ENCODE results near the gene RALGPS1.

RALGPS1 gene

DNA sequence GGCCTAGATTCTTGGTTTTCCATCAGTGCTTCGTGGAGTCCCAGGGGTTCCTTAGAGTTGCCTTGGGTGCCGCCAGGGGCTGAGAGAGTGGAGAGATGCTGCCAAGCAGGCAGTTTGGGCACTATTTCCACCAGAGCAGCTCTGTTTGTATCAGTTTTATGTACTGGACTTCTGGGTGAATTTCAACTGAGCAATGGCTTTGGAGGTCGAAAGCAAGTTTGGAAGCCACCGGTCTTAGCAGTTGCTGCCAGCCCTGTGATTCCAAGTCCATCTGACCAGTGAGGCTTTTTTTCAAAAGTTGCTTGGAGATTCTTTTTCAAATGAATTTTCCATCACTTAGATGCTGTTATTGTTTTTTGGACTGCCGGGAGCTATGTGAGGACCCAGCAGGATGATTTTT, 139.4 kb downstream of the RALGPS1 start:
- no peak for DNase-seq (ENCODE audit: low read depth)

DNA sequence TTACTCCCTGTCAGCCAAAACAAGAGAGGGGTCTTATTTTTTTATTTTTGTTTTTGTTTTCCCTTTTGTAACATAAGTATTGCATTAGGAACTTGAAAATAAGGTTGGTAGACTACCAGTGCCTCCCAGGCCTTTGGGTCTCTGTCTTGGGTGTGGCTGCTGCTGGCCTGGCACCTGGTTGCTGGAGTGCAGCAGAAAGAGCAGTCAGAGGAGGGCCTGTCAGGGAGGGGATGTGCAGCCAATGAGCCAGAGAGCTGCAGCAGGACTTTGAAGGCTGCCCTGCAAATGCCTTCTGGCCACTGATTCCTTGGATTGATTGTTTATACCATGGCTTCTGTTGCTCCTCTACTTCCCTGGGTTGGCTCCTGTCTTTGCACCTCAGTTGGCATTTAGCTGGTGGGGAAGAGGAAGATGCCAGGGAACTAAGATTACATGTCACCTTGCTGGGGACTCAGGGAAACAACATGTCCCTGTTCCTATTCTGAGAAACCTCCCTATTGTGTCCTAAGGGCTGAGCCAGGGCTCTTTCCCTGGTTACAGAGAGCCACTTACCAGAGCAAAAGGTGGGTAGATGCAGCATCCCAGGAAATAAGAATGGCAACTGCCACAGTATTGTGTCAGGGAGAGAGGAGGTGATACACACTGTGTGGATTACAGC, 141.3 kb downstream of the RALGPS1 start:
- no peak for DNase-seq (ENCODE audit: low read depth)

DNA sequence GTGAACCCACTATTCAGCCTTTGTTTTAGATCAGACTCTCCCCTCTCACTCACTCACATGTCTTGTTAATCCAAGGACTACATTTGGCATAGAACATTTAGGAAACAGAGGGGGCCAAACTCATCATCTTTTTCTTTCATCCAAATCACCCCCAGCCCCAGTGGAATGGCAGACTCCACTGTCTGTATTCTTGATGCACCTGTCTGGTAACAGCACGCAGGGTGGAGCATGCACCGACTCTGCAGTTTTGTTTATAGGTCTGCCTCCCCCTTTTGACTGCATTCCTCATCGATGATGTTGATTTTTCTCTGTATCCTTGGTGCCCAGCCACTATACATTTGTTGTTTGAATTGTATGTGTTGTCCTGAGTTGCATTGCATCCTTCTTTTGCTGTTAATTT, 141.9 kb downstream of the RALGPS1 start:
- no peak for DNase-seq (ENCODE audit: low read depth)

DNA sequence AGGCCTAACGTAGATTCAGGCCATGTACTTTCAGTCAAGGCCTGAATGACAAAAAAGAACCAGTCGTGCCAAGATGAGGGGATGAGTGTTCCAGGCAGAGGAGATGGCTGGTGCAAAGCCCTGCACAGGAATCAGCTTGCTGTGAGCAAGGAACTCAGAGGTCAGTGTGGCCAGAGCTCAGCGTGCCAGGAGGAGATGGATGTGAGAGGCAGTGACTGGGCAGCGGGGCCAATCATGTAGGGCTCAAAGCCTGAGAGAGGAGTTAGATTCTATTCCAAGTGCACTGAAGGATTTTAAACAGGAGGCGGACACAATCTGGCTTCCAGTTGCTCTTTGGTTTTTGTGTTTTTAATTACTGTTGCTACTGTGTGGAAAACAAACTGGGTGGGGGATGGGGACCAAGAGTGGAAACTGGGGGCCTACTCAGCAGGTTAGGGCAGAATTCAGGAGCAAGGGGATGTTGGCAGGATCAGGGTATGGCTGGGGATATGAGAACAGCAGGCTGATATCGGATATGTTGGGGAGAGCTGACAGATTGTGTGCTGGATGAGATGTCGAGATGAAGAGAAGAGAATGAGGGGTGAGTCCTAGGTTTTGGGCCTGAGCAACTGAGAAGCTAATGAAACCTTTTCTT, 143.5 kb downstream of the RALGPS1 start:
- DNase-seq (ENCODE audit: low read depth), result no peak

DNA sequence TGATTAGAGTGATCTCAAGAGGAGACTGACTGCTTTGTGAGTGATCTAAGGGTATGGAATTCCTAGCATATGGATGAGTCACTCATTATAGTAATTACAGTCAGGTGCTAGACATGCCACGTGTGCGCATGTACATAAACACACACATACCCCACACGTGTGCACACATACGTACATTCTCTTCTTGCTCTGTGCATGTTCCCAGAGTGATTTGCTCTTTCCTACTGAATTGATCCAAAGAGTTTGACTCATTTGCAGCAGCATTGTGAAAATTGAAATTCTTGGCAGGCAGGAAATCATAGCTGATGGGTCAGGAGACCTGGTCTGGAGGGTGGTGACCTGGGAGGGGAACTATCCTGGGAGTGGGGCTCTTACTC, 144.1 kb downstream of the RALGPS1 start:
- no peak for DNase-seq (ENCODE audit: low read depth)

DNA sequence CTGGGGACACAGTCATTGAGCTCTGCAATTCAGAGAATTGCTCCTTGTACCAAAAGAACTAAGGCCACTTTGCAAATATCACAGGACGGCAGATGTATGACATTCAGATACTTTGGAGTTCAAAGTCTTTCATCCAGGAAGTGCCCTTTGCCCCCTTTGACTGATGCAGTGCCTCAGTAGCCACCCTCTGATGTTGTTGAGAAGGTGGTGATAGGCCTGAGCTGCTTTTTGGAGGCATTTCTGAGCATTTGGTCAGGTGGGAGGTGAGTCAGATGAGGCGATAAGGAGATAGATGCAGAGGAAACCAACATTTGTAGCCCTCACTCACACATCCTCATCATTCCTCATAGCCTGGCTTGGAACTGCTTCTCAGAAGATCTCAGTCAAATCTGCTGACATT, 144.4 kb downstream of the RALGPS1 start:
- DNase-seq (ENCODE audit: low read depth), result no peak

DNA sequence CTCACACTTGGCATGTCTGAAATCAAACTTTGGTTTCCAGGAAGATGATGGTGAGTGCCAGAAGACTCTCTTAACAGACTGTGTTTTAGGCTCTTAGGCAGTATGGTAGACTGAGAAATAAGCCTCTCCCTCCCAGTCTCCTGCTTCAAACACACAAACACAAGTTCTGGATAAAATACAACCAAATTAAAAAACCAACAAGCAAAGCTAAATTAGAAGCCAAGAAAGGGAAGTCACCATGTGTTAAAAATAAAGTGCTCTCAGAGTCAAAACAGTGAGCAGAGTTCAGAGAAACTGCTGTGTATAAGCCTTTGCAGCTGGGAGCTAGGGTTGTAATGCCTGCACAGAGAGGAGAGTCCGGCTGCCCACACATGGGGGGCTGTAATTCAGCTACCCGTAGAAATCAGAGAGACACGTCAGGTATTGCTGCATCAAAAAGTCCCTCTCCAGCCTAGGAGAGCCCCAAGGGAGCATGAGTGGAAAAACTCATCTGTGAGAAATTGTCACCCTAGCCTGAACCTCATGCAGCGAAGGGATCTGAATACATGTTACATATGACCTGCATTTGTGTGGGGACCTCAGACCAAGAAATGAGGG, 145.3 kb downstream of the RALGPS1 start:
- DNase-seq (ENCODE audit: low read depth), result no peak

DNA sequence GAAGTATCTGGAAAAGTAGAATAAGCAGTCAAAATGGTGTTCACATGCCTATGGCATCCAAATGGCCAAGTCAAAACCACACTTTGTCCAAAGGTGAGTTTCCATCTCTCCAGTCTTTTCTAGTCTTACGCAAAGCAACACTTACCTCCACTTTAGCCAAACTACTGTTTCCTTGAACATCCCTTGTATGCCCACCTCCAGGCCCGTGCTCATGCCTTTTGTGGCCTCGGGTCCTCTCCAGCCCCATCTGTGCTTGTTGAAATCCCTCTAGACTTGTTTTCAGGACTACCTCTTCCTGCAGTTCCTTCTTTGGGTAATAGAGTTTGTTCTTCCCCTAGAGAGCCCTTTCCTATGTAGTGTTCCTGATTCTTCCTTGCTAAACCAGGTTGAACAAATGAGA, 146.8 kb downstream of the RALGPS1 start:
- DNase-seq (ENCODE audit: low read depth), result no peak

DNA sequence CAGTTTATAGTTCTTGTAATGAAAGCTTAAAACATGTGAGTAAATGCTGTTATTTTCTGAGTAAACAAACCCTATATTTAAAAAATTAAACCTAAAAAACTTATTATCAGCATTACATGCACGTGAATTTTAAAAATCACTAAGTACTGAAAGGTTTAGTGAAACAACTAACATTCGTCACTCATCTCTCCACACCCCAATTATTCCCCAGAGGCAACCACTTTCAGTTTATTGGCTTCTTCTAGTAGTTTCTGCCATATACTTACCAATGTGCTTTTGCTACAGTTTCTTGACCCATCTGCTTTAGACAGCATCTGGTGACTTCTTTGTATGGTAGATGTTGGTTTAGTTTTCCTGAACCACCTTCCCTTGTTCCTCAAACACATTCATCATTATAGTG, 149.8 kb downstream of the RALGPS1 start:
- no peak for DNase-seq (ENCODE audit: low read depth)

DNA sequence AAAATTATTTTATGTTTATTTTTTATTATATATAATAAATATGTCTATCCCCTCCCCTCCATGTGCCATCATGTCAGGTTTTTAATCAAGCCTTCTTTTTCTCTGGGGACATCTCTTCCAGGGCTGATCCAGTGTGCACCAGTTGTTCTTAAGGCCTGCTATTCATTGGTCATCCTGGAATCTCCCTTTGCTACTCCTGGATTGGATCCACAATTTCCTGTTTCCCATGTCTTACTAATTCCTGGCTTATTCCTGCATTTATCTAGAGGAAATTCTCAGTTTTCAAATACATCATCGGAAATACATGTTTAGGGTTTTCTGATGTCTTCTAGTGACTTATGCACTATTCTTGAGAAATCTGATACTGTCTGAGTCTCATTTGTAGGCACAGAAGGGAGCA, 151.0 kb downstream of the RALGPS1 start:
- DNase-seq (ENCODE audit: low read depth), result no peak

DNA sequence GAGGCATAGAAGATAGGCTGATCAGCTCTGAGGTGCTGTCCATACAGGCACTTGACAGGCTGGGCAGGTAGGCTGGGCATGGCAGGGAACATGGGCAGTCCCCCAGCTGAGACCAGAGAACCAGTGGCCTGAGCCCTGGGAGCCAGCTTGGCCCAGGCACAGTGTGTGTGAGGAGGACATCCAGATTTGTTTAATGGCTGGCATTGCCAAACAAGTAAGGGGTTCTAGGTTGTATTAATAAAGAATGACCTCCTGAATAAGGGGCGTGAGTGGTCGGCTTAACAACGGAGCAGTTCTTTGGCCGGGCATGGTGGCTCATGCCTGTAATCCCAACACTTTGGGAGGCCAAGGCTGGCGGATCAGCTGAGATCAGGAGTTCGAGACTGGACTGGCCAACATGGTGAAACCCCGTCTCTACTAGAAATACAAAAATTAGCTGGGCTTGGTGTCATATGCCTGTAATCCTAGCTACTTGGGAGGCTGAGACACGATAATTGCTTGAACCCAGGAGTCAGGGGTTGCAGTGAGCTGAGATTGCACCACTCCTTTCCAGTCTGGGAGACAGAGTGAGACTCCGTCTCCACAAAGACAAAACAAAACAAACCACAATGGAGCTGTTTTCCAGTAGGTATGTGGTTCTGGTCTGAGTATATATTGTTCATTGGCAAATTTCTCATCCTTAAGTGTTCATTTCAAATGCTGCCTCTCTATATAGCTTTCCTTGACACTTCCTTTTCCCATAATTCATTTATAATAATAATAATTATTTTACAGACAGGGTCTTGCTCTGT, 151.7 kb downstream of the RALGPS1 start:
- no peak for DNase-seq (ENCODE audit: low read depth)

DNA sequence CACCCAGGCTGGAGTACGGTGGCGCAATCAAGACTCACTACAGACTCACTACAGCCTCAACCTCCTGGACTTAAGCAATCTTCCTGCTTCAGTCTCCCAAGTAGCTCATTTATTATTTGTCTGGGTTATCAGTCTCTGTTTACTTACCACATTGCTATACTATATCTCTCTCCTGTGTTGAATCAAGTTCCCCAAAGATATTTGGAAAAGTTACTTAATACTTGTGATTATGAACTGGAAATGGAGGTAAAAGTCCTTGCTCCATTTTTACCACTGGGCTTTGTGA, 152.2 kb downstream of the RALGPS1 start:
- no peak for DNase-seq (ENCODE audit: low read depth)

DNA sequence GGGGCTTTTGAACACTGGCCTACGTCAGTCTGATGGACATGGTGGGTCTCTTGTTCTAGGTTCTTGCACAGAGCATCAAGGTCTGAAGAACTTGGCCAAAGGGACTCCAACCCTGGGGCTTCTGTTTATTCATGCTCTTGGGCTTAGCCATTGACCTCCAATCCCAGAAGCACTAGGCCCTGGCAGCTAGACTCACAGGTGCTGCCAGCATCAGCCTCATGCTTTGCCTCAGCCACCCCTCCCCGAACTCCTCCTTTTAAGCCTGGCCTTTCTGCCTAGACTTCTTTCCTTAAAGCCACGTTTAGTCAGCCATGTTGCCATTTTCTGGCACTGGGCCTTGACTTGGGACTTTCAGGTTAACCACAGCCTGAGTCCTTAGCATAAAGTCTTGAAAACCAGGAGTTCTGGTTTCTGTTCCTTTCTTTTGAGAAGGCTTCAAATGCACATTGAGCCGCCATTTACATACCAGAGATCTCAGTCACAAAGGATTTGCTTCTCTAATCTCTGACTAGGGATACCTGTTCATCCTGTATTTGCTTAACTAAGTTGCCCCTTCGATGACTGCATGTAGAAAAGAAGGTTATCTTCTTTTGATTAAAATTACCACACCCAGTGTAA, 153.1 kb downstream of the RALGPS1 start:
- DNase-seq (ENCODE audit: low read depth), result no peak

DNA sequence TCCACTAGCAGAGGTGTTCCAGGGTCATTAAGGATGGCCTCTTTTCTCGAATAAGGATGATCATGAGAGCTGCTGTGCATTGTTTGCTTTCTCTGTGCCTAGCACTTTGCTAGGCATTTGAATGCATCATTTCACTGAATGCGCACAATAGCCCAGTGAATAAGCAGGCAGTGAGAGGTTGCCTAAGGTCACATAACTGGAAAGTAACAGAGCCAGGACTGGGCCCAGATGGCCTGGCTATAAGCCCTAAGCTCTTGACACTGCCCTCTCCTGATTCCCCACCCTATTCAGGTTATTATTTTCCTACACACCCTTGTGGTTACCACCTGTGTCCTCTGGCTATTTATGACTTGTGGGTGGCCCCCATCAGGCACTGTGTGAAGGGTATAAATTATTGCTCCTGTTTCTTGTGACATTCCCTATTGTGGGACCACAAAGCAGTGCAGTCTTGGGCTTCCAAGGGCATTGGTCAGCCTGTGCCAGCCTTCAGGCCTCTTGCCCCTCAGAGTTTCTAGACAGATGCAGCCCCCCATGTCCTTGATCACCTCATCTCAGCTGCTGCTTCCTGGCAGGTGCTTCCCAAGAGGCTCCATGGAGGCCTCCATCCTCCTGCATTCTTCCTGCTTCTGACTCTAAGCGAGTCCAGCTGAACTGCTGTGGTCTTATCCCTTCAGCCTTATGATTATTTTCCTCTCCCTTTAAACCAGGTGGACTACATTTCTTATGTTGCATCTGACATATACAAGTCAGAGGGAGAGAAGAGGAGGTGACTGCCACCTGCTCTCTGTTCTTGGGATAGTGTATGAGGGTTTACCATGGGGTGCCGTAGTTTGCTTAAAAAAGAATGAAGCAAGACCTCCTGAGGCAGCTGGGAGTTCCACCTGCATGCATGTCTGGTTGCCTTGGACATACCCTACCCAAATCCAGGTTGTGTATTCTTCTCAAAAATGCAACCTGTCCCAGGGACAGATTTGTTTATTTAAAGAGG, 160.3 kb downstream of the RALGPS1 start:
- DNase-seq (ENCODE audit: low read depth), result no peak

DNA sequence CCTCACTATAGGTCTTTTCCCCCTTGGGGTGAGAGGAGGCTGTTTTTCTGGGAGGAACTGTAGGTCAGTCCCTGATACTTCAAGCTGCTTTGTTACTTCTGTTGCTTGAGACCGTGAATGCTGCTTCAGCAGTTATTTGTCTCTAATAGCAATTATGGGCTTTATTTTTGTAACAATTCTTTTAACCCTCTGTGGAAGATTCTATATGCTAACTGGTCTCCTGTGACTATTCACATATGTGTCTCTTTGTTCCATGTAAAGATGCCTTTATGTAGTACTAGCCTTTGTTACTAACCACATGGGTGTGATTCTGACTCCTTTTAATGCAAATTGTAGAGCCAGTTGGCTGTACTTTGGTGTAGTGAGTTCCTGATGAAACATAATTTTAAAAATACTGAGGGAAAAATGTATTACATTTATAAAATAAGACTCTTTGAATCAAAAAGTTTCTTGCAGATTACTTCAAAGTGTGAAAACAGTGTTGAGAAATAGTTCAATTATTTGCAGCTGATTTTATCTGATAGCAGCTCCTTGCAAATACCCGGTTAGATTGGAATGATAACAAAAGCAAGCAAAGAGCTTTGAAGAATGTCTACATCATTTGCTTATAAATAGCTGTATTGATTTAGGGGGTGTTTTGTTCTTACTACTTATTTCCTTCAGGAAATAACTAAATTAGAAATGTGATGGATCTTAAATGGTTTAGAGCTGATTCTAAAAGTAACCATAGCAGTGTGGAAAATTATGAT, 161.2 kb downstream of the RALGPS1 start:
- no peak for DNase-seq (ENCODE audit: low read depth)

DNA sequence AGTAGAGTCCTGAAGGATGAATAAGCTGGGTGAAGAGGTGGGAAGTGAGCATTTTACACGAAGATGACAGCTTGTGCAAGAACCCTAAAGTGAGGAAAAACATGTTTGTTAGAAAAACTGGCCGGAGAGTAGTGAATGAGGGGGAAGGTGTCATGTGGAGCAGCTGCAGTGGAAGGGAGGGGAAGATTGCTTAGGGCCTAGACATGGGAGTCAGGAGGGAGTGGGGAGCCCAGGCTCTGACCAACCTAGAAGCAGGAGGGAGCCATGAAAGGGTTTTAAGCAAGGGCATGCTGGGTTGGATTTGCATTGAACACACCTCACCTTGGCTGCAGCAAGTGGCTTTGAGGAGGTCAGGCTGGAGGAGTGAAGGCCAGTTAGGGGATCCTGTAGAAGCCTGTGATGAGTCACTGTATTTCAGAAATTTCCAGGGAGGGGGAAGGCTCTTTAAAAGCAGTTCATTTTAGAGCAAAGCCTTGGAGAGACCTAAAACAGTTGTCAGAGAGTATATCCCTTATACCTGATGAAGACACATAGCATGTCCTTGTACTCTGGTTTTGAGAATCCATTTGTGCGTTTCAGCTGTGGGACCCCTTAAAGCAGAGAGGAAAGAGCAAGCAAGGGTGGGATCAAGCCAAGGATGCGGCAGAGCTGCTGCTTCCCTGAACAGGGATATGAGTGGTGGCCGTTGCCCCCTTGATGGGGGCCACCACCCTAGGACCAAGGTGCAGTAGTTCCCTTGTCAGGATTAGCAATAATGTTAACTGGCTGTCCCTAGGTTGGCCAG, 162.5 kb downstream of the RALGPS1 start:
- DNase-seq (ENCODE audit: low read depth), result no peak

DNA sequence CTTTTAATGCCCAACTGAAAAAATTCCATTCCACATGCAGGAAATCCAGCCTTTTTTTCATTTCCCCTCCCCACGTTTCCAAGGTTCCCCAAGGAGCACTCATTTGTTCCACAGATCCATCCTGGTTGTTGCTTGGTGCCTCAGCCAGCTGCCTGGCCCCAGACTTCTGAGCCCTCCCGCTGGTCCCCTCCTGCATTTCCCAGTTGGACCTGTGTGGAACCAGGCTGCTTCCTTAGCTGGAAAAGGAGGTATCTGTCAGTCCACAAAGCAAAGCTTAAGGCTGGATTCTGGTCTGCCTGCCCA, 163.0 kb downstream of the RALGPS1 start:
- DNase-seq (ENCODE audit: low read depth), result no peak

DNA sequence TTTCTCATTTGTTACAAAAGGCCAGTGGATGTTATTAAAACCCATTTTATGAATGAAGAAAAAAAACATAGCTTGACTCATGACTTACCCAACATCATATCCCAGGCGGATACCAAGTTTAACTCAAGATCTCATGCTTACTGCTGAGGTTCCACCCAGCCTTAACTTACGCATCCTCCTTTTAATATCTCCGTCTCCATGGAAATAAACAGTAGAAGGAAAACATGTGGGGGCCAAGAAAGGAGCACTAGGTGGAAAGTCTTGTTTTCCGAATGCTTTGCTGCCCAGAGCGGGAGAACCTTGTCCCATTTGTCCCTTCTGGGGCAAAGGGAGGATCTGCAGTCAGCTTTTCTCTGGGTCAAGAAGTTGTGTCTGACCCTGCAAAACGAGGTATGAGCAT, 163.8 kb downstream of the RALGPS1 start:
- DNase-seq (ENCODE audit: low read depth), result no peak

DNA sequence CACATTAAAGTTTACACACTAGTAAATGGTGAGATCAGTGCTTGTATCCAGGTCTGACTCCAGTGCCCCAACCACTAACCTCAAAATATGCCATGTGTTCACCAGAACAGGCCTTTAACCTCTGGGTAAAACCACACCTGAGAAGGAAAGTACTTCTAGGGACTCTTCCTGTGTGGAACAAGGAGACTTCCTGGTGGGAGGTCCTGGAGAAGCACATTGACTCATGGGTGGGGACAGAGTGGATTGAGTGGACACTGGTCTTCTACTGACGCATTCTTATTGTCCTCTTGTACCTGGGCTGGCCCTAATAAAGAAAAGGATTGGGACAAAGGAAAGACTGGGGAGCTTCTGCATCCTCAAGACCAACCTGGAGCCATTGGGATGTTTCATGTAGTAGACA, 164.4 kb downstream of the RALGPS1 start:
- no peak for DNase-seq (ENCODE audit: low read depth)

DNA sequence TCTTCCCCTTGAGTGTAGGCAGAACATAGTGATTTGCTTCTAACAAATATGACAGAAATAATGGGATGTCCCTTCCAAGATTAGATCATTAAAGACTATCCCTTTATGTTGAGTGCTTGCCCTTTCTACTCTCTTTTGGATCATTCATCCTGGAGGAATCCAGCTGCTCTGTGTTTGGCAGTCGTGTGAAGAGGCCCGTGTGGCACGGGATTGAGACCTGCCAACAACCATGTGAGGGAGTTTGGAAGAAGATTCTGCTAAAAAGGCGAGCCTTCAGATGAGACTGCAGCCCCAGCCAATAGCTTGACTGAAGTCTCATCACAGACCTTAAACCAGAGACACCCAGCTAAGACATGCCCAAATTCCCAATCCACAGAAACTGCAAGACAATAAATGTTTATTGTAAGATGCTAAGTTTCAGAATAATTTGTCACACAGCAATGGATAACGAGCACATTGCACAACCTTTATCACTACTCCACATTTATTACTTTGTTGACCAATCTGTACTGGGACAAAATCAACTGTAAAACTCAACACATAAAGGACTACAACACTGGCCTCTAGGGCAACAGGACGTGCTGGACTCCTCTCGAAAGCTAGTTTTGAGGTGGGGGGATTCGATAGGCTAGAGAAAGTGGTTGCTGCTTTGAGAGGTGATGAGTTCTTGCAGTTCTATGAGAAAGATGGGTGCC, 165.0 kb downstream of the RALGPS1 start:
- no peak for DNase-seq (ENCODE audit: low read depth)

Measured in activated T-cell treated with anti-CD3 and anti-CD28 coated beads for 24 hours (primary cell).